Measurements from ENCODE around the gene RETREG3. TPM values are rescaled to one million over a fixed set of nuclear protein-coding genes. Genes with fewer than 3 reads are reported as not detected.
A peak's percentile ranks its signal among the peaks of the same experiment; 100 is the strongest.

The RETREG3 gene
- polyA plus RNA-seq, 1 of the 3 experiments (the other 2 are of a cell fraction) = 13.3 TPM

DNA sequence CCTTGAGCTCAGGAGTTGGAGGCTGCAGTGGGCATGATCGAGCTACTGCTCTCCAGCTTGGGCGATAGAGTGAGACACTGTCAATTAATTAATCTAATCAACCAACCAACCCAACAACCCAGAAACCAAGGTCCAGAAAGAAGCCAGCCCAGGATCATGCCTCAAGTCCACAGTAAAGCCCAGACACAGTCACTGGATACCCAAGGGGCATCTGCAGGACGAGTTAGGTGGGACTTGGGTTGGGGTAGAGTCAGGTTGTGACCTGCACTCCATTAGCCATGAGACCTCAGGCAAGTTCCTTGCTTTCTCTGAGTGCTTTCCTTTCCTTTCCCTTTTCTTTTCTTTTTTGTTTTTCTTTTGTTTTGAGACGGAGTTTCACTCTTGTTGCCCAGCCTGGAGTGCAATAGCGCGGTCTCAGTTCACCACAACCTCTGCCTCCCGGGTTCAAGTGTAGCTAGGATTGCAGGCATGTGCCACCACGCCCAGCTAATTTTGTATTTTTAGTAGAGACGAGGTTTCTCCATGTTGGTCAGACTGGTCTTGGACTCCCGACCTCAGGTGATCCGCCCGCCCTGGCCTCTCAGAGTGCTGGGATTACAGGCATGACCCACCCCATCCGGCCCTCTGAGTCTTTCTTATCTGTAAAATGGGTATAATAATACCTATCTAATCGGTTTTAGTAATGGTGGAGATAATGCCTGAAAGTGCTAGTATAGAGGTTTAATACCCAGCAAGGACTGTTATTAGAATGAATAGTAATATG, 60.0 kb downstream of the RETREG3 start:
- no peak overlapping the region for H3K4me2 ChIP-seq
- H4K20me1 ChIP-seq (ENCODE audit: insufficient read depth) = no peaks in the 10 kb centered on the region
- TF ChIP-seq TCF12 (IDR thresholded peaks at IDR 0.05) (no peak), RFX5 (IDR thresholded peaks at IDR 0.05; ENCODE audit: low read length) (no peak), ELF1 (IDR thresholded peaks at IDR 0.05) (no peak)
- ChIA-PET CTCF (no interaction called here), POLR2A (no interaction called here)
- no peak overlapping the region for H3K4me3 ChIP-seq (ENCODE audit: low read depth in 2 of 2, low read length in 1 of 2)
- no peaks in the 10 kb centered on the region for H3K9me2 ChIP-seq
- no peaks in the 10 kb centered on the region for H3K27me3 ChIP-seq (ENCODE audit: insufficient read depth)
- no peak overlapping the region for H3K9ac ChIP-seq
- peaks cover 8% of the 10 kb centered on the region for H3F3A ChIP-seq (replicated peaks; ENCODE audit: insufficient read depth)
- H3K79me2 ChIP-seq (ENCODE audit: insufficient read depth) = peaks cover 35% of the 10 kb centered on the region; the same call in 1 of the 2 replicates
- H3K27ac ChIP-seq (ENCODE audit: low read depth in 2 of 2, low read length in 1 of 2) = no peak overlapping the region
- peaks cover 3 to 9% of the 10 kb centered on the region in 2 experiments for H3K36me3 ChIP-seq (replicated peaks in 1 of 2; ENCODE audit: control insufficient read depth in 1 of 2, insufficient read depth in 2 of 2, low read length in 1 of 2)
- WGBS (ENCODE audit: low lambda C conversion rate) = 84% methylated on average over 14 of the region's 14 CpGs
- peaks cover 2 to 14% of the 10 kb centered on the region in 2 experiments; a peak in 1 of 4 replicates for H3K4me1 ChIP-seq (ENCODE audit: control insufficient read depth in 1 of 2, insufficient read depth in 2 of 2, low read depth in 1 of 2, low read length in 1 of 2)
- DNase-seq = no peak
- H3K9me3 ChIP-seq = no peaks in the 10 kb centered on the region
- H2AFZ ChIP-seq (ENCODE audit: low read depth) = no peak overlapping the region

DNA sequence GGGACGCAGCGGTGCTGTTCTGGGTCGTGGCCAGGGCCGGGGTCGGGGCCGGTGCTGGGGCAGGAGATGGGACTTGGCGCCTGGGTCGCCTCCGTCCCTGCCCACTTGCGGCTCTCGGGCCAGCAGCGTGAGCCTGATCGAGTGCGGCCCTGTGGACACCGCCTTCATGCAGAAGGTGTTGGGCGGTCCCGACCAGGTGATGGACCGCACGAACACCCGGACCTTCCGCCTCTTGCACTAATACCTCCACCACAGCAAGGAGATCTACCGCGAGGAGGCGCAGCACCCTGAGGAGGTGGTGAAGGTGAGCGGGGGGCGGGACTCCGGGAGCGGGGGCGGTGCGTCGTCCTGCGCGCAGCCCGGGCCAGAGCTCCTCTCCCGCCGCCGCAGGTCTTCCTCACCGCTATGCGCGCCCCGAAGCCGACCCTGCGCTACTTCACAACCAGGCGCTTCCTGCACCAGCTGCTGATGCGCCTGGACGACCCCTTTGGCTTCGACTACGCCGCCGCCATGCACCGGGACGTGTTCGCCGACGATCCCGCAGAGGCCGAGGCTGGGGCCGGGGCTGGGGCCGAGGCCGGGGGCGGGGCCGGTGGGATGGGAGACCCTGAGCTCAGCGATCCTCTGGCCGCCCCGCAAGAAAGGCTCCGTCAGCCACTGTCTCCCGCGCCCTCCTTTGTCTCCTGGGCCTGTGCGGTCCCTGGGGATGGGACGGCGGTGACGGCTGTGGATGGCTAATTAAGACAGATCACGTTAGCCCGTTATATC, 60.9 kb downstream of the RETREG3 start:
- ChIA-PET CTCF (no interaction called here), POLR2A (no interaction called here)
- no peaks in the 10 kb centered on the region for H3K9me3 ChIP-seq
- H3K4me3 ChIP-seq (ENCODE audit: low read depth in 2 of 2, low read length in 1 of 2) = no peak overlapping the region
- peaks cover 0 to 6% of the 10 kb centered on the region in 2 experiments; a peak in 1 of 4 replicates for H3K4me1 ChIP-seq (ENCODE audit: control insufficient read depth in 1 of 2, insufficient read depth in 2 of 2, low read depth in 1 of 2, low read length in 1 of 2)
- TF ChIP-seq TAF1 (IDR thresholded peaks at IDR 0.05; ENCODE audit: borderline replicate concordance, low read depth, low read length) (no peak), ELF1 (IDR thresholded peaks at IDR 0.05) (no peak), RCOR1 (IDR thresholded peaks at IDR 0.05; ENCODE audit: low read length) (no peak), CHD2 (IDR thresholded peaks at IDR 0.05; ENCODE audit: low read length, partially characterized antibody) (no peak), FOXM1 (IDR thresholded peaks at IDR 0.05; ENCODE audit: low read depth) (no peak)
- TF ChIP-seq, protein P1, sequence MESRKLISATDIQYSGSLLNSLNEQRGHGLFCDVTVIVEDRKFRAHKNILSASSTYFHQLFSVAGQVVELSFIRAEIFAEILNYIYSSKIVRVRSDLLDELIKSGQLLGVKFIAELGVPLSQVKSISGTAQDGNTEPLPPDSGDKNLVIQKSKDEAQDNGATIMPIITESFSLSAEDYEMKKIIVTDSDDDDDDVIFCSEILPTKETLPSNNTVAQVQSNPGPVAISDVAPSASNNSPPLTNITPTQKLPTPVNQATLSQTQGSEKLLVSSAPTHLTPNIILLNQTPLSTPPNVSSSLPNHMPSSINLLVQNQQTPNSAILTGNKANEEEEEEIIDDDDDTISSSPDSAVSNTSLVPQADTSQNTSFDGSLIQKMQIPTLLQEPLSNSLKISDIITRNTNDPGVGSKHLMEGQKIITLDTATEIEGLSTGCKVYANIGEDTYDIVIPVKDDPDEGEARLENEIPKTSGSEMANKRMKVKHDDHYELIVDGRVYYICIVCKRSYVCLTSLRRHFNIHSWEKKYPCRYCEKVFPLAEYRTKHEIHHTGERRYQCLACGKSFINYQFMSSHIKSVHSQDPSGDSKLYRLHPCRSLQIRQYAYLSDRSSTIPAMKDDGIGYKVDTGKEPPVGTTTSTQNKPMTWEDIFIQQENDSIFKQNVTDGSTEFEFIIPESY (IDR thresholded peaks at IDR 0.05; ENCODE audit: borderline replicate concordance, low read depth) = no peak
- TF ChIP-seq, protein P2, sequence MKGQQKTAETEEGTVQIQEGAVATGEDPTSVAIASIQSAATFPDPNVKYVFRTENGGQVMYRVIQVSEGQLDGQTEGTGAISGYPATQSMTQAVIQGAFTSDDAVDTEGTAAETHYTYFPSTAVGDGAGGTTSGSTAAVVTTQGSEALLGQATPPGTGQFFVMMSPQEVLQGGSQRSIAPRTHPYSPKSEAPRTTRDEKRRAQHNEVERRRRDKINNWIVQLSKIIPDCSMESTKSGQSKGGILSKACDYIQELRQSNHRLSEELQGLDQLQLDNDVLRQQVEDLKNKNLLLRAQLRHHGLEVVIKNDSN (IDR thresholded peaks at IDR 0.05; ENCODE audit: borderline replicate concordance, low read depth) = no peak
- H3K27me3 ChIP-seq (ENCODE audit: insufficient read depth) = no peaks in the 10 kb centered on the region
- H2AFZ ChIP-seq (ENCODE audit: low read depth) = no peak overlapping the region
- H3K9ac ChIP-seq = no peak overlapping the region
- whole genome bisulfite sequencing (ENCODE audit: low lambda C conversion rate) = 86% methylated on average over 64 of the region's 74 CpGs
- H4K20me1 ChIP-seq (ENCODE audit: insufficient read depth) = no peaks in the 10 kb centered on the region
- DNase-seq = peak; percentile 22
- no peak overlapping the region for H3K27ac ChIP-seq (ENCODE audit: low read depth in 2 of 2, low read length in 1 of 2)
- H3K36me3 ChIP-seq (replicated peaks in 1 of 2; ENCODE audit: control insufficient read depth in 1 of 2, insufficient read depth in 2 of 2, low read length in 1 of 2) = peaks cover 3 to 11% of the 10 kb centered on the region in 2 experiments
- H3F3A ChIP-seq (replicated peaks; ENCODE audit: insufficient read depth) = peaks cover 7% of the 10 kb centered on the region
- peaks cover 26% of the 10 kb centered on the region; the same call in 1 of the 2 replicates for H3K79me2 ChIP-seq (ENCODE audit: insufficient read depth)
- H3K9me2 ChIP-seq = no peaks in the 10 kb centered on the region
- H3K4me2 ChIP-seq = no peak overlapping the region
